Neural crest cell (in vitro differentiated cells): ENCODE data around the gene APBA3. TPM values are rescaled to one million over a fixed set of nuclear protein-coding genes. Genes with fewer than 3 reads are reported as not detected.

Source experiments
- DNase-seq: peaks from one replicate; pipeline ENCODE4 v3.0.0; 2021; ENCODE audit warnings: low read depth, mixed read lengths, low spot score
- H3K27ac Mint-ChIP-seq: one replicate; pipeline ENCODE4 v1.8.0; 2021; ENCODE audit warnings: mild to moderate bottlenecking, mixed read lengths; ENCODE audit not compliant: unreplicated experiment
- H3K27me3 Mint-ChIP-seq: 2 replicates; pipeline ENCODE4 v1.8.0; 2021; ENCODE audit warnings: low read depth, mild to moderate bottlenecking, mixed read lengths
- H3K36me3 Mint-ChIP-seq: 2 replicates; pipeline ENCODE4 v1.8.0; 2021; ENCODE audit warnings: low read depth, mild to moderate bottlenecking, mixed read lengths
- H3K4me1 Mint-ChIP-seq: 2 replicates; pipeline ENCODE4 v1.8.0; 2021; ENCODE audit warnings: mixed read lengths
- H3K4me3 Mint-ChIP-seq: one replicate; pipeline ENCODE4 v1.8.0; 2021; ENCODE audit warnings: mild to moderate bottlenecking, mixed read lengths
- H3K9me3 Mint-ChIP-seq: 2 replicates; pipeline ENCODE4 v1.8.0; 2021; ENCODE audit warnings: mixed read lengths
- CTCF ChIP-seq: fragments of 200-600 bp; sonication (generic); conservative IDR thresholded peaks from 2 replicates; pipeline ENCODE4 v1.5.0; 2021; ENCODE audit warnings: antibody characterized with exemption, mild to moderate bottlenecking
- total RNA-seq: library from RNA; stranded (reverse); gene quantifications from 2 replicates; pipeline ENCODE4 v1.2.1, GENCODE V29; 2021

APBA3 gene
- total RNA-seq, 1 donor from 2014 or later = 24.5 TPM

GRCh38 chr19:3807574-3808354 is 46.3 kb upstream of the APBA3 start:
- no peaks in the 10 kb centered on the region for H3K4me1 Mint-ChIP-seq
- no peaks in the 10 kb centered on the region for H3K9me3 Mint-ChIP-seq
- peaks cover 8% of the 10 kb centered on the region for H3K27me3 Mint-ChIP-seq
- H3K4me3 Mint-ChIP-seq = no peak overlapping the region
- DNase-seq = no peak
- H3K36me3 Mint-ChIP-seq = no peaks in the 10 kb centered on the region
- no peak for TF ChIP-seq CTCF
- H3K27ac Mint-ChIP-seq = no peak overlapping the region

- DNase-seq = no peak
- peaks cover 14% of the 10 kb centered on the region for H3K27me3 Mint-ChIP-seq
- no peaks in the 10 kb centered on the region for H3K4me1 Mint-ChIP-seq
Measured at GRCh38 chr19:3807131-3807480, 45.6 kb upstream of the APBA3 start.

GRCh38 chr19:3805859-3806258 is 44.4 kb upstream of the APBA3 start:
- Mint-ChIP-seq H3K9me3 (no peaks in the 10 kb centered on the region), H3K36me3 (no peaks in the 10 kb centered on the region), H3K4me1 (no peaks in the 10 kb centered on the region), H3K27me3 (peaks cover 27% of the 10 kb centered on the region), H3K27ac (no peak overlapping the region), H3K4me3 (no peak overlapping the region)
- TF ChIP-seq CTCF = no peak
- DNase-seq = no peak

More at GRCh38 chr19:3807131-3807480, 45.6 kb upstream of the APBA3 start:
- Mint-ChIP-seq H3K27ac (no peak overlapping the region), H3K36me3 (no peaks in the 10 kb centered on the region), H3K9me3 (no peaks in the 10 kb centered on the region), H3K4me3 (no peak overlapping the region)
- no peak for TF ChIP-seq CTCF

GRCh38 chr19:3804429-3804828 is 42.9 kb upstream of the APBA3 start:
- H3K4me3 Mint-ChIP-seq = no peak overlapping the region
- TF ChIP-seq CTCF = no peak

GRCh38 chr19:3803986-3804385 is 42.5 kb upstream of the APBA3 start:
- no peak for TF ChIP-seq CTCF
- Mint-ChIP-seq H3K4me1 (no peaks in the 10 kb centered on the region), H3K36me3 (no peaks in the 10 kb centered on the region), H3K27ac (no peak overlapping the region), H3K9me3 (no peaks in the 10 kb centered on the region), H3K27me3 (peaks cover 45% of the 10 kb centered on the region), H3K4me3 (no peak overlapping the region)
- no peak for DNase-seq

More at GRCh38 chr19:3804429-3804828, 42.9 kb upstream of the APBA3 start:
- no peak for DNase-seq
- peaks cover 41% of the 10 kb centered on the region for H3K27me3 Mint-ChIP-seq
- no peaks in the 10 kb centered on the region for H3K36me3 Mint-ChIP-seq
- no peaks in the 10 kb centered on the region for H3K4me1 Mint-ChIP-seq
- no peak overlapping the region for H3K27ac Mint-ChIP-seq
- H3K9me3 Mint-ChIP-seq = no peaks in the 10 kb centered on the region
